Parathyroid adenoma (tissue), 2 donors: ENCODE results near the gene CAMK1D.

ENCODE experiments used
- H2AFZ ChIP-seq: fragments of 300-600 bp; sonication (generic); one replicate; pipeline ENCODE4 v1.7.0; 2017; ENCODE audit warnings: antibody characterized with exemption, mild to moderate bottlenecking
- H3K27ac ChIP-seq: fragments of 300-600 bp; sonication (generic); one replicate; pipeline ENCODE4 v1.7.0; 2017
- H3K27me3 ChIP-seq: fragments of 300-600 bp; sonication (generic); one replicate; pipeline ENCODE4 v1.7.0; 2017; ENCODE audit warnings: low read length; ENCODE audit not compliant: control insufficient read depth, insufficient read depth
- H3K36me3 ChIP-seq: fragments of 300-600 bp; sonication (generic); one replicate; pipeline ENCODE4 v1.7.0; 2017; ENCODE audit warnings: low read length; ENCODE audit not compliant: control insufficient read depth, insufficient read depth
- H3K4me1 ChIP-seq: fragments of 300-600 bp; sonication (generic); one replicate; pipeline ENCODE4 v1.7.0; 2017; ENCODE audit warnings: control low read depth
- H3K4me2 ChIP-seq: fragments of 300-600 bp; sonication (generic); one replicate; pipeline ENCODE4 v1.7.0; 2017; ENCODE audit warnings: low read length
- H3K4me3 ChIP-seq: fragments of 300-600 bp; sonication (generic); one replicate; pipeline ENCODE4 v1.7.0; 2017; ENCODE audit warnings: low read depth, low read length
- H3K79me2 ChIP-seq: fragments of 300-600 bp; sonication (generic); one replicate; pipeline ENCODE4 v1.7.0; 2017; ENCODE audit warnings: control low read depth
- H3K9ac ChIP-seq: fragments of 300-600 bp; sonication (generic); one replicate; pipeline ENCODE4 v1.7.0; 2017; ENCODE audit warnings: mild to moderate bottlenecking
- H3K9me3 ChIP-seq: fragments of 300-600 bp; sonication (generic); one replicate; pipeline ENCODE4 v1.7.0; 2017; ENCODE audit warnings: low read length; ENCODE audit not compliant: control insufficient read depth
- CTCF ChIP-seq: fragments of 300-600 bp; sonication (generic); IDR thresholded peaks from one replicate; pipeline ENCODE4 v1.7.0; 2017; ENCODE audit warnings: antibody characterized with exemption, mild to moderate bottlenecking
- donor health status: primary hyperparathyroidism.

CAMK1D gene

GRCh38 chr10:12340371-12340770, 9.0 kb upstream of the CAMK1D start:
- no peak overlapping the region for H3K4me3 ChIP-seq
- no peaks in the 10 kb centered on the region for H3K4me1 ChIP-seq
- no peak for TF ChIP-seq CTCF

GRCh38 chr10:12340937-12341336, 8.4 kb upstream of the CAMK1D start:
- Histone ChIP-seq H3K4me3 (no peak overlapping the region), H3K4me1 (no peaks in the 10 kb centered on the region), H3K79me2 (no peaks in the 10 kb centered on the region), H3K4me2 (no peak overlapping the region), H3K36me3 (no peaks in the 10 kb centered on the region), H3K27me3 (no peaks in the 10 kb centered on the region), H3K27ac (no peak overlapping the region), H3K9ac (no peak overlapping the region), H2AFZ (no peak overlapping the region), H3K9me3 (no peaks in the 10 kb centered on the region)
- TF ChIP-seq CTCF, result no peak

More at GRCh38 chr10:12340371-12340770, 9.0 kb upstream of the CAMK1D start:
- Histone ChIP-seq H3K79me2 (no peaks in the 10 kb centered on the region), H3K27me3 (no peaks in the 10 kb centered on the region), H3K4me2 (no peak overlapping the region), H2AFZ (no peak overlapping the region), H3K36me3 (no peaks in the 10 kb centered on the region), H3K27ac (no peak overlapping the region), H3K9me3 (no peaks in the 10 kb centered on the region), H3K9ac (no peak overlapping the region)

GRCh38 chr10:12341526-12341925, 7.8 kb upstream of the CAMK1D start:
- Histone ChIP-seq H3K4me1 (no peaks in the 10 kb centered on the region), H3K27me3 (no peaks in the 10 kb centered on the region), H3K4me3 (no peak overlapping the region), H3K4me2 (no peak overlapping the region), H3K36me3 (no peaks in the 10 kb centered on the region), H3K27ac (no peak overlapping the region), H3K9me3 (no peaks in the 10 kb centered on the region), H3K79me2 (no peaks in the 10 kb centered on the region), H2AFZ (no peak overlapping the region), H3K9ac (no peak overlapping the region)
- TF ChIP-seq CTCF, result no peak

- H3K9me3 ChIP-seq, result no peaks in the 10 kb centered on the region
- no peaks in the 10 kb centered on the region for H3K27me3 ChIP-seq
- H3K9ac ChIP-seq, result no peak overlapping the region
- H3K4me2 ChIP-seq, result no peak overlapping the region
- H3K4me1 ChIP-seq, result no peaks in the 10 kb centered on the region
- H3K27ac ChIP-seq, result no peak overlapping the region
- H2AFZ ChIP-seq, result no peak overlapping the region
- no peaks in the 10 kb centered on the region for H3K36me3 ChIP-seq
- H3K4me3 ChIP-seq, result no peak overlapping the region
- no peaks in the 10 kb centered on the region for H3K79me2 ChIP-seq
- TF ChIP-seq CTCF, result no peak
These were observed 4.8 kb upstream of the CAMK1D start for GRCh38 chr10:12344375-12345110.

GRCh38 chr10:12346707-12347106, 2.6 kb upstream of the CAMK1D start:
- Histone ChIP-seq H3K27ac (no peak overlapping the region), H2AFZ (no peak overlapping the region), H3K9me3 (no peaks in the 10 kb centered on the region), H3K4me2 (no peak overlapping the region), H3K4me1 (peaks cover 3% of the 10 kb centered on the region), H3K27me3 (no peaks in the 10 kb centered on the region), H3K9ac (no peak overlapping the region), H3K79me2 (no peaks in the 10 kb centered on the region), H3K36me3 (no peaks in the 10 kb centered on the region), H3K4me3 (no peak overlapping the region)
- no peak for TF ChIP-seq CTCF
